HG03060 (cell line): ENCODE results near the gene BSND.
"Not testable (repeated sequence)": the region's sequence is repeated elsewhere in the genome, so short reads cannot be mapped to it uniquely, and the experiment has no call there.

Experiments
- ATAC-seq: cut with Tn5 transposase; IDR thresholded peaks from one replicate; pipeline ENCODE4 v1.9.1; 2021; ENCODE audit warnings: low read depth, moderate number of reproducible peaks; ENCODE audit not compliant: unreplicated experiment

Gene BSND

DNA sequence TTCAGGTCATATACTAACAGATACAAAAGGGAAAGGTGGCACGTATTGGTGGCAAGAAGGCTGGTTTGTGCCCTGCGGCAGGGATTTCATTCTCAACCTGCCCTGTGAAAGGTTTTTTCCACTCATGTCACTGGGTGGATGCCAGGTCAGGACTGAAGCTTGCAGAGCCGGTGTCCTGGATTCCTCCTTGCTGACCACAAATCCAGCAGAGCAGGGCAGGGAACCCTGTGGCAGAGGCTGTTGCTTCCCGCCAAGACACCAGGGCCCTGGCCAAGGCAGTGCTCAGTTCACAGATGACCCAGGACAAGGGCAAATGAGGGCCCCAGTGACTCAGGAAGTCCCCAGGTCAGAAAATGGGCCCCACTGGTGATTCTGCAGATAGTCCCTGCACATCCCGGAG lies 16.4 kb downstream of the BSND start:
- ATAC-seq = no peak

DNA sequence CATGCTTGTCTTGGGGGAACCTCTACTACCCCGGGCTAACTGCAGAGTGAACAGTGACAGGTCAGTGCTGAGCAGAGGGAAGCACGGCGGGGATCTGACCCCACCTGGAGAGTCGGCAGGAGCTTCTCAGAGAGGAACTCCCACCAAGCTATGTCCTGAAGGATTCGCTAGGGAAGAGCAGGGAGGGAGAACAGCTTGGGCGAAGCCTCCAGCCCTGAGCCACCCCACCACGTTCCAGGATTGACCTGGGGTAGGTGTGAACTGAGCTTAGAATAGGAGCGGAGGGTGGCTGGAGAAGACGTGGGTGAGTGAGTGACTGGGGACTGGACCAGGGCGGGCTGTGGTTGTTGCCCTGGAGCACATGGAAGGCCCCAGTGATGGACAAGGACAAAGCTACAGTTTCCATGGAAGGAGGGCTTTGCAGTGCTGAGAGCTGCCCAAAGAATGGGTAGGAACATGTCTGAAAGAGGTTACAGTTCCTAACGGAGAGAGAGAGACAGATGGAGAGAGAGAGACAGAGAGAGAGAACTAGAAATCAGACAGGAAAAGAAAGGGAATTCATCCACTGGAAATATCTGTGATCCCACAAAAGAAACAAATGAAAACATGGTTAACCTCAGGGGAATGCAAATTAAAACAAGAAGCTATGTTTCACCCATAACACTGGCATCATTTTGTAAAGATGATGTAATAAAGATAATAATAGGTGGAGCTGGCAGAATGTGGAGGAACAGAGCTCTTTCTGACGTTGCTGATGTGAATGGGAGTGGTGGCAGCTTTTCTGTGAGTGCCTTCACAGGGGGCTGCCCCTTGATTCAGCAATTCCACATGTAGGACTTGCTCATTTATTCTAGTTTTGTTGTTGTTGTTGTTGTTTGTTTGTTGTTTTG lies 17.2 kb downstream of the BSND start:
- no peak for ATAC-seq

- no peak for ATAC-seq
Observed at GRCh38 chr1:55018395-55018794, 19.7 kb downstream of the BSND start.

DNA sequence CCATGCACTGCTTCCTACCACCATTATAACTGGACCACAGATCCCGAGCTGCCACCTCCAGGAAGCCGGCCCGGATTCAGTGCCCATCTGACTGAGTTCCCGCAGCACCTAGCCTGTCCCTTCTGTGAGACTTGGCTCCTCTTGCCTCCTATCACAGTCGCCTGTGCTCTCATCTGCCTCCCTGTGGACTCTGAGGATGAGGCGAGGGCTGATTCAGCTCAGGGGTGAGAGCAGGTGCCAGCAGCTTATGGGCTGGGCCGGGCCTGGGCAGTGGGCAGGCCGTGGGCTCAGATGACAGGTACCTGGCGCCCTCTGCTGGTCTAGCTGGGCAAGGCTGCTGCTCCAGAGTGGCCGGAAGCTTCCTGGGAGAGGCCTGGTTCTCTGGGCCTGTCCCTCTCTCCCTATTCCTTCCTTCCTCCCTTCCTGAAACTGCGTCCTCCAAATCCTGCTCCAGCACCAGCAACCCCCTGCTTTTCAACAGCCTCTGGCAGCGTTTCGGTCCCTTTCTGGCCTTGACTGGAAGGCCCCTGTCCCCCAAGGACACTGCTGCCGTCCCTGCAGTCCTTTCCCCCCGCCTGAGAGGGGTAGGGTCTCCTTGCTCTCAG lies 23.3 kb downstream of the BSND start:
- ATAC-seq = peak; percentile 71

GRCh38 chr1:55024163-55024562 lies 25.4 kb downstream of the BSND start:
- ATAC-seq = not testable (repeated sequence)

- ATAC-seq = not testable (repeated sequence)
Observed at GRCh38 chr1:55026682-55027081, 27.9 kb downstream of the BSND start.

DNA sequence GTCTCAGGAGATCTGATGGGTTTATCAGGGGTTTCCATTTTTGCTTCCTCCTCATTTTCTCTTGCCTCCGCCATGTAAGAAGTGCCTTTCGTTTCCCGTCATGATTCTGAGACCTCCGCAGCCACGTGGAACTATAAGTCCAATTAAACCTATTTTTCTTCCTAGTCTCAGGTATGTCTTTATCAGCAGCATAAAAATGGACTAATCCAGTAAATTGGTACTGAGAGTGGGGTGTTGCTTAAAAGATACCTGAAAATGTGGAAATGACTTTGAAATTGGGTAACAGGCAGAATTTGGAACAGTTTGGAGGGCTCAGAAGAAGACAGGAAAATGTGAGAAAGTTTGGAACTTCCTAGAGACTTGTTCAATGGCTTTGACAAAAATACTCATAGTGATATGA lies 32.4 kb downstream of the BSND start:
- ATAC-seq = not testable (repeated sequence)

DNA sequence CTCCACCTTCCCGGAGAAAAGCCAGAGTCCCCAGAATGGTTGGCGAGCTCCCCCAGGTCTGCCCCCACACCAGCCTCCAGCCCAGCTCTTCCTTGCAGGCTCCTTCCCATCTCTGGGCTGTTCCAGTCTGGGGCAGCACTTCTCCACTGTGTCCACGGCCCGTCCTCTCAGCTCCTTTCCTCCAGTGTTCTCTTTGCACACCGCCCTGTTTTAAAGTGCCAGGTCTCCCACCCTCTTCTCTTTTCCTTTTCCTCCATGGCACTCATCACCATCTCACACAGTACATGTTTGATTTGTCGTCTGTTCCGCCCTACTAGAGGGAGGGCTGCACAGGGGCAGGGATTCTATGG lies 34.5 kb downstream of the BSND start:
- no peak for ATAC-seq

DNA sequence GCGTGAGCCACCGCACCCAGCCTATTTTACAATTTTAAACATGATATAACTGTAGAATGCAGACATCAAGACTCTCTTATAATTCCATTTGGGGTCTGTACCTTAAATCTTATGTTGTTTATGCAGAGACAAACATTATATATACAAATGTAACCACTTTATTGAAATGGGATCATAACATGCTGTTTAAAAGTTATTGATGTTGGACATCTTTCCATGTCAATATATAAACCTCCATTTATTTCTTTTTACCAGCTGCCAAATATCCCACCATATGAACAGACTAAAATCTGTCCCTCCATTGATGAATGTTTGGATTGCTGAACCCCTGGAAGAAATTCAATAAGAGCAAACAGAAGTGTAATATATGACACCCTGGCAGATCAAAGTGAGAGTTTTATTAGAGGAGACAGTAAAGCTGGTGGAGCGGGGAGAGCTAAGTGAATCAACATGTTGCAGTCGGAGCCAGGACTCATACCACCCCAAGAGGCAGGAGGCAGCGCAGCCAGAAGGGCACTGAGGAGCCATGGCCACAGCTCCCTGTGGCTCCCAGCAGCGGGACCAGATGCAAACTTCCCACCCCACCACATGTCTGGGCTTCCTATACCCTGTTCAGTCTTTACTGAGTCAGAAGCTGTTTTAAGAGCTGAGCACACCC lies 35.9 kb downstream of the BSND start:
- no peak for ATAC-seq

DNA sequence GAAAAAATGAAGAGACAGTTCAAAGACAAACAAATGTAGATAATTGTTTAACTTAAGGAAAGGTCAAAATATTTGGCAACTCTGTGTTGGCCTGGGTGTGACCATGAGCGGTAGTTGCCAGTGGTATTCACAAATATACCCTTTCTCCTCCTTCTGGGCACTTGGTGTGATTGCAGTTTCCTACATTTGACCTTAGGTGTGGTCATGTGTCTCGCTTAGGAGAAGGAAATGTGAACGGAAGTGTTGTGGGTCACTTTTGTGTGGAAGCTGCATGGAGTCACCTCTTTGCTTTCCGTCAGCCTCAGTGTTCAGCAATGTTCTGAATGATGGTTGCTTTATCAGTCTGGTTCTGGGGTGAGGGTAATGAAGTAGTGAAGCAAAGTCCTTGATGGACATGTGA lies 37.2 kb downstream of the BSND start:
- no peak for ATAC-seq

GRCh38 chr1:55037733-55038551 lies 39.2 kb downstream of the BSND start:
- ATAC-seq = no peak

DNA sequence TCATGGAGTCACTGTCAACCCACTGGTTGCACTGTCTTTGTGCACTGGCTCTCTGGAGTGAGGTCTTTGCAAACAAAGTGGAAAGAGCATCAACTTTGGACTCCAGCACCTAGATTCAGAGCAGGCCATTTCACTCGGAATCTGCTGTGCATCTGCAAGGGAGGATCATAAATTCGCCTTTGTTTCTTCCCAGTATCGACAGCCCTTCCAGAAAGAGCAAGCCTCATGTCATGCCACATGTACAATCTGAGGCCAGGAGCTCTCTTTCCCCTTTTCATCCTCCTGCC lies 39.8 kb downstream of the BSND start:
- ATAC-seq = no peak

DNA sequence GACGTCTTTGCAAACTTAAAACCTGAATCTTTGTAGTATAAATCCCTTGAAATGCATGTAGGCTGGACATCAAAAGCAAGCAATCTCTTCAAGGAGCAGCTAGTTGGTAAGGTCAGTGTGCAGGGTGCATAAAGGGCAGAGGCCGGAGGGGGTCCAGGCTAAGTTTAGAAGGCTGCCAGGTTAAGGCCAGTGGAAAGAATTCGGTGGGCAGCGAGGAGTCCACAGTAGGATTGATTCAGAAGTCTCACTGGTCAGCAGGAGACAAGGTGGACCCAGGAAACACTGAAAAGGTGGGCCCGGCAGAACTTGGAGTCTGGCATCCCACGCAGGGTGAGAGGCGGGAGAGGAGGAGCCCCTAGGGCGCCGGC lies 40.2 kb downstream of the BSND start:
- ATAC-seq = no peak

DNA sequence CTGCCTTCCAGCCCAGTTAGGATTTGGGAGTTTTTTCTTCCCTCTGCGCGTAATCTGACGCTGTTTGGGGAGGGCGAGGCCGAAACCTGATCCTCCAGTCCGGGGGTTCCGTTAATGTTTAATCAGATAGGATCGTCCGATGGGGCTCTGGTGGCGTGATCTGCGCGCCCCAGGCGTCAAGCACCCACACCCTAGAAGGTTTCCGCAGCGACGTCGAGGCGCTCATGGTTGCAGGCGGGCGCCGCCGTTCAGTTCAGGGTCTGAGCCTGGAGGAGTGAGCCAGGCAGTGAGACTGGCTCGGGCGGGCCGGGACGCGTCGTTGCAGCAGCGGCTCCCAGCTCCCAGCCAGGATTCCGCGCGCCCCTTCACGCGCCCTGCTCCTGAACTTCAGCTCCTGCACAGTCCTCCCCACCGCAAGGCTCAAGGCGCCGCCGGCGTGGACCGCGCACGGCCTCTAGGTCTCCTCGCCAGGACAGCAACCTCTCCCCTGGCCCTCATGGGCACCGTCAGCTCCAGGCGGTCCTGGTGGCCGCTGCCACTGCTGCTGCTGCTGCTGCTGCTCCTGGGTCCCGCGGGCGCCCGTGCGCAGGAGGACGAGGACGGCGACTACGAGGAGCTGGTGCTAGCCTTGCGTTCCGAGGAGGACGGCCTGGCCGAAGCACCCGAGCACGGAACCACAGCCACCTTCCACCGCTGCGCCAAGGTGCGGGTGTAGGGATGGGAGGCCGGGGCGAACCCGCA lies 40.8 kb downstream of the BSND start, which contains the start of gene PCSK9:
TSS of gene PCSK9 (plus strand) at position 207 of the 741 bp plus-strand sequence. CDS start at position 497, 290 bp downstream.
- no peak for ATAC-seq

DNA sequence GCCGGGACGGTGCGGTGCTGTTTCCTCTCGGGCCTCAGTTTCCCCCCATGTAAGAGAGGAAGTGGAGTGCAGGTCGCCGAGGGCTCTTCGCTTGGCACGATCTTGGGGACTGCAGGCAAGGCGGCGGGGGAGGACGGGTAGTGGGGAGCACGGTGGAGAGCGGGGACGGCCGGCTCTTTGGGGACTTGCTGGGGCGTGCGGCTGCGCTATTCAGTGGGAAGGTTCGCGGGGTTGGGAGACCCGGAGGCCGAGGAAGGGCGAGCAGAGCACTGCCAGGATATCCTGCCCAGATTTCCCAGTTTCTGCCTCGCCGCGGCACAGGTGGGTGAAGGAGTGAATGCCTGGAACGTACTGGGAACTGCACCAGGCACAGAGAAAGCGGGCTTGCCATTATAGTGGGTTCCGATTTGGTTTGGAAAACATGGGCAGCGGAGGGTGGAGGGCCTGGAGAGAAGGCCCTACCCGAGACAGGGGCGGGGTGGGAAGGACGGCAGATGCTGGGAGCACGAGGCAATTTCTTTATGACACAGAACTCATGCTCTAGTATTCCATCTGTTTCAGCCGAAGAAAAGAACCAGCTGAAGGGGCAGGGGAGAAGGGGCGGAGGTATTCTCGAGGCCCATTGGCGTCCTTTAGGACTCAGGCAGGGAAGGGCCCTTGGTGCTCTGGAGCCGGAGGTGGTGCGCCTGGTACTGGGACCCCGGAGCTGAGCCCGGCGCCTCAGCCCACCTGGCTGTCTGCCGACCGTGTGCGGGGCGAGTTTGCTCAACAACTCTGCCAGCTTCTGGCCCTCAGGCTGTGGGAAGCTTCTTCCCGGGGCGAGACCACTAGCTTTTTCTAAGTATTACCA lies 41.6 kb downstream of the BSND start:
- no peak for ATAC-seq

GRCh38 chr1:55040933-55041494 lies 42.3 kb downstream of the BSND start:
- no peak for ATAC-seq

DNA sequence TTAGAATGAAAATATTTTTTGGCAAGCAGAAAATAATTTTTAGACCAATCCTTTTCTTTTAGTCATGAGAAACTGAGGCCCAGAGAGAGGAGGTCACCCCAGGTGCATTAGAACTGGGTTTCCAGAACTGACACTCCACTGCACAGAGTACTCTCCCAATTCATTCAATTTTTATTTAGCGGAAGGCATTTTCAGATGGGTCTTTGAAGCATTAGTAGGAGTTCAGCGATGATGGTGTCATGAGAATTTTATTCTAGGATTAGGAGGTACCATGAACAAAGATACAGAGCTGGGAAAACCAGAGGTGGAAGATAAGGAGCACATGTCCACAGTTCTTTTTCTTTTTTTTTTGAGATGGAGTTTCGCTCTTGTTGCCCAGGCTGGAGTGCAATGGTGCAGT lies 42.9 kb downstream of the BSND start:
- ATAC-seq = no peak

DNA sequence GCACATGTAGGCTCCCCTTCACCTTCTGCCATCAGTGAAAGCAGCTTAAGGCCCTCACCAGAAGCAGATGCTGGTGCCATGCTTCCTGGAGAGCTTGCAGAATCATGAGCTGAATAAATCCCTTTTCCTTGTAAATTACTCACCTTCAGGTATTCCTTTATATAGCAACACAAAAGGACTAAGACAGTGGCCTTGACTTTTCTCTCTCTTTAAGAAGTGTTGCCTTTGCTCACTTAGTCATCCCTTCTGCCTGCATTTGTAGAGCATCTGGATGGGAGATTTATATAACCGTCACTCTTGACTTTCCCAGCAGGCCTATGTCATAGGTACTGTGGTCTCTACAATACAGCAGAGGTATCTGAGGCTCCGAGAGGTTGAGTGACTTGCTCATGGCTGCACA lies 44.3 kb downstream of the BSND start:
- ATAC-seq = no peak

- no peak for ATAC-seq
Observed at GRCh38 chr1:55043726-55044125, 45.0 kb downstream of the BSND start.
